GM18520 (cell line): ENCODE results near the gene PMEPA1.

Experiments used
- ATAC-seq: cut with Tn5 transposase; IDR thresholded peaks from one replicate; pipeline ENCODE4 v1.9.1; 2021; ENCODE audit not compliant: unreplicated experiment

Gene PMEPA1

DNA sequence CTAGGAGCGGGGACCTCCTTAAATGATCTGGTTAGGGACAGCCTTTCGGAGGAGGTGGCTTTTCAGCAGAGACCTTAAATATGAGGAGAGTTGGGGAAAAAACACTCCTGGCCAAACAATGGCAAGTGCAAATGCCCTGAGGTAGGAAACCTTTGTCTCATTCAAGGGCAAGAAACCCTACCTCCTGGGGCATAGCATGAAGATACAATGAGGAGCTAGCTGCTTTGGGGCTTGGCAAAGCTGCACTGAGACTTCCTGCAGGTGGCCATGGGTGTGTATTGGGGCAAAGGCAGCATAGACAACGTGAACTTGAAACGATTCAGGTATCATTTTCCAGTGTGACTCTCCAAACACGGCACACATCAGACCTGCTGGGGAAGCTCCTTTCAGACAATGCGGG lies 30.7 kb downstream of the PMEPA1 start:
- no peak for ATAC-seq

DNA sequence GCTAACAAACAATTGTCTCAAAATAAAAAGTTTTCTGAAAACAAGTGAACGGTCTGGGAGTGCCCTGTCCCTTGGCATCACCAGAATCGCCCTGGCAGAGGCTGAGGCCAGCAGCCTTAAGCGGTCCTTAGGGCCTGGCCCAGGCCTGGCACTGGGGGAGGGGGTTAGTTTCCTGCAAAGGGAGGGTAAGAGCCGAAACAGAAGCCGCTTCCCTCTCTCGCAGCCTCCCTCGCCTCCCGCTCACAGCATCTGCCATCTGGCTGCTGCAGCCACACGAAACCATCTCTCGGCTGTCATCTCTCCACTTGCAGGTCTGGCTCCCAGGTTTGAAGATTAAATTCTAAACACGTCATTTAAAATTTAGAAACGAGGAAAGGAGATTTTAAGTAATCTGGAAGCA lies 31.5 kb downstream of the PMEPA1 start:
- no peak for ATAC-seq

DNA sequence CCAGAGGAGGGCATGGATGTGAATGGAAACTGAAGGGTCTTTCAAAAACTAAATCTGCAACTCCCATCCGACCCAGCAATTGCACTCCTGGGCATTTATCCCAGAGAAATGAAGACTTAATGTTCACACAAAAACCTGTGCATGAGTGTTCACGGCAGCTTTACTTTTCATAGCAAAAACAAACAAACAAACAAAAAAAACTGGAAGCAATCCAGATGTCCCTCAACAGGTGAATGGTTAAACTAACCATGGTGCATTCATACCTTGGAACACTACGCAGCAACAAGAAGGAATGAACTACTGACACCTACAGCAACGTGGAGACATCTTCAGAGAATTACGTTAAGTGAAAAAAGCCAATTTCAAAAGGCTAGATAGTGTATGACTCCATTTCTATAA lies 32.2 kb downstream of the PMEPA1 start:
- no peak for ATAC-seq

DNA sequence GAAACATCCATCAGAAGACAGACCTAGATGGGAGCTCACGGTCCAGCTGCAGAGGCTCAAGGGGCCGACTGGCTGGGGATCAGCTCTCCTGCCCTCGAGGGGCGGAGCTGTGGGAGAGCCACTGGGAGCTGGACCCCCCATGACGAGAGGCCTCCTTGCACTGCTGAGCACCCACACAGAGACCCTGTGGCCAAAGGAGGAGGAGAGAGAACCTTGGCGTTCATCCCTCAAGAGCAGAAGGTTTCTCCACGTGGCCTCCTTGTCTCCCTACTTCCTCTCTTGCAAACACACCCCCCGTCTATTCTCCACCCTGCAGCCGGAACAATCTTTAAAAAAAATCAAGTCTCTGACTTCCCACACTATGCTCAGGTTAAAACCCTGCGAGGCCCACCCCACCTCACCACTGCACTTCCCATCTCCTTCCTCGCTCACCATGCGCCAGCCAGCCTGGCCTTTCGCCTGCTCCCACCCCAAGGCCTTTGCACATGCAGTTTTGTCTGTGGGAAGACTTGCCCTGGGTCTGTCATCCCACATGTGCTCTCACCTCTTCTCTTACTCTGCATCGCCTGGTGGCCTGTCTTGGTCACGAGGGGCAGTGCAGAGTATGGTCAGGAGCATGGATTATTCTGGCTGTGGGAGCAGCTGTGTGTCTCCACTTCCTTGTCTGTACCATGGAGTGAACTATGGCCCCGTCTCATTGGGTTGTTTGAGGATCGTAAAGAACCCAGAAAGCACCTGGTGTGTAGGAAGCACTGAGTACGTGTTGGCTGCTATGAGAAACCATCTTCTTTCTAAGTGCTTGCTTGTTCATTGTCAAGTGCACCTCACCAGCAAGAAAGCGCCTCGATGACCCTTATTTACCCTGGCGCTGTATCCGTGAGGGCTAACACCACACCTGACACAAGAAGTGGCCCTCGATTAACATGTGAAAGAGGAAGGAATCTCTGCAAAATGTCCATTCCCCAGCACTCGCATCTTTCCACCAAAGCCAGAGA lies 32.9 kb downstream of the PMEPA1 start:
- ATAC-seq, result no peak

DNA sequence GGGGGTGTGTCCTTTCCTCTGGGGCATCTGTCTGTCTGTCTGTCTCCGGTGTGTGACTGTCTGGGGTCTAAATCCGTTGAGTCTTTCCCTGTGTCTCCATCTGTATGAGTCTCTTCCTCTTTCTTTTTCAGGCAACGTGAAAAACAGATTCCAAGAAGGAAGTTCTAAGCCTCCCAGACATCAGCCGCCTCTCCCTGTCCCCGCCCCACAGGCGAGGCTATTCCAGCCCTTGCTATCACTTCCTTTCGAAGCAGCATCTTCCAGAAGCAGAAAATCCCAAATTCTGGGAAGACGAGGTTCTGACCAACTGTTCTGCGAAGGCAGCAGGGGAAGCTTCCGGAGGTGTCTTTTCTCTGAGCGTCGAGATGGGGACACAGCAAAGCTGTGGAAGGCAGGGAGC lies 34.0 kb downstream of the PMEPA1 start:
- no peak for ATAC-seq

DNA sequence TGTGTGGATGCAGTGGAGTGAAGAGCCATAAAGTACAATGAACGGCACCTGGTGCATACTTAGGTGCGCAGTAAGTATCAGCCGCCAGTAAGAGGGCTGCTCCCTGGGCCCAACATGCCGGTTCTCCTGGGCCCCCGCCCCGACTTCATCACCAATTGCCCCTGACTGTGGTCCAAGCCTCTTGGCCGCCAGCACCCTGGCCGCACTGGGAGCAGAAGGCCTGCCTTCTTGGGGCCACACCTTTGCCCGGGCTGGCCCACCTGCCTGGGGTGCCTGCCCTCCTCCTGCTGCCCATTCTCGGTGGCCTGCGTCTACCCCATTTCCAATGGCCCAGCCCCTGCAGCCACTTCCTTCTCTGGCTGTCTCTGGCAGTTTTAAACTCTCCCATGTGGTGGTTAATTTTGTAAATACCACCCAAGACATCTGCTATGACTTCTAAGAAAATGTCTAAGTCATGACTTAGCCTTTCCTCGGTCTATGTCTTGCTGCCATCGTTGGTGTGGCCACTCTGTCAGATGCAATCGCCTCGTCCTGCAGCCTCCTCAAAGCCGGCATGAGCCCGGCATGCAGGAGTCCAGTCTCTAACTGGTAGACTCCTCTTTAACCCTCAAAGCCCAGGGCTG lies 36.8 kb downstream of the PMEPA1 start:
- ATAC-seq, result no peak

DNA sequence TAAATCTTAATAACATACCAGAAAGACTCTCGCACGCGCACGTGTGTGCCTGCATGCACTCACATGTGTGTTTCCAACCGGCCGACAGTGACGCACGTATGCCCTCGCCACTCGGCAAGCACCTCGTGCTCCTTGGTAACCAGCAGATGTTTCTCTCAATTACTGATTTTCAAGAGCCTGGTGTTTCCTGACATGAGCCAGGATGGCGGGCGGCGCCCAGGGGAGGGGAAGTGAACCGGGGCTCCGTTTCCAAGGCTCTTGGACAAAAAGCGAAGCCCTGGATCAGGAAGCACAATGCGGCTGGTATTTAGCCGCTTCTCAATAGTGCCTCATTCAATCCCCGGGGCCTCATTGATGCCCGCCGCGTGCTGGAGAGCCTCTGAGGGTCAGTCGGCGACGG lies 37.7 kb downstream of the PMEPA1 start:
- ATAC-seq, result no peak

DNA sequence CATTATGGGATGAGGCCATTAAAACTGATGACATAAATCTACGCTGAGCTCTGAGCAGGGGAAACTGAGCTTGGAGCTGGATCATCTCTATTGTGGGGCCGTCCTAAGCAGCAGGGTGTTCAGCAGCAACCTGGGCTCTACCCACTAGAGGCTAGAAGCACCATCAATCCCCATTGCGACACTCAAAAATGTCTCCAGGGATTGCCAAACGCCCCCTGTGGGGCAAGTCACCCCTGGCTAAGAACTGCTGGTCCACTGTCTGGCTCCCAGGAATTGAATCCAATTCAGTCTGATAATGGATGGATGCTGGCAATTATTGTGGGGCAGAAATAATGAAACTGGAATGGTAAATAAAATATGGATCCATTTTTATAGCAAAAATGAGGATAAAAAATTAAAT lies 38.2 kb downstream of the PMEPA1 start:
- ATAC-seq, result no peak

DNA sequence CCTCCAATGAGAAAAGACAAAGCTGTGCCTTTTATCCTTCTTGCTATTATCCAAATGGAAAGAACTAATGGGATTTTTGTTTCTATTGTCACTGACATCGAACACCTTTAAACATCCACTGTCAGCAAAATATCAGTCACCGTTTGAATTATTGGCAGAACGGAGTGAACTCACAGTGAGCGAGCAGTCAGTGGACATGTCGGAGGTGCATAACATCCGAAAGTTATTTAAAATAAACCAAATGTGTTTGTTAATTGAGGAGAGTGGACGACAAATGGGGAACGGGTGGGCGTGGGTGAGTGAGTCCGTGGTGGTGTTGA lies 38.8 kb downstream of the PMEPA1 start:
- ATAC-seq, result no peak

DNA sequence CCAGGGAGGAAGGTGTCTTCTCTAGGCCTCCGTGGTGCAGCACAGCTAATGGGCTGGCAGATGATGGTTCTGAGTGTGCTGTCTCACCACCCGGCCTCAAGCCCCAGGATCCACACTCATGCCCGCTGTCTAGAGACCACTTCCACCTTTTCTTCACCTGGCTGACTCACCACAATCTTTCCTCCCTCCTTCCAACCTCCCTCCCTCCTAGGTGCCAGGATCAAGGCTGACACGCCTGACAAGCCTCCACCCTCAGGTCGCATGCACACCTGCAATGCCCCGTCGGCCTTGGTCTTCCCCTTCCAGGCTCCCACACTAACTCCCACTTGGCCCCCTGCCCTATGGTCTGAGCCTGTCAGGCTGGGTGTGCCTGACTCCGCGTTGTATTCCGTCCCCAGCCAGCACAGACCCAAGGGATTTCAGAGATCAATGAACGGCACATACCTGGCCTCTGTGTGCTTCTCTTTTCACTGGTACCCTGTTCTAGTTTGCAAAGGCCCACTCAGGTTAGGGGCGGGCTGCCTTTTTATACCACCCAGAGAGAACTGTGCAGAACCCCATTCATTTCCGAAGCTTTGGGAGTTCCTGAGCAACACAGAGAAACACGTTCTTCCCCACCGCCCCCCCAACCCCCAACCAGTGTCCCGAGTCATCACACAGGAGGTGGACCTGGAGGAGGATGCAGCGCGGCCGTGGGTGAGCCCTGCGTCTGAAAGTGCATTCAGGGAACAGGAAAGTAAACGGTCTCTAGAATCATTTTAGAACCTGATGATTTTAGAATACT lies 39.3 kb downstream of the PMEPA1 start:
- ATAC-seq, result no peak

DNA sequence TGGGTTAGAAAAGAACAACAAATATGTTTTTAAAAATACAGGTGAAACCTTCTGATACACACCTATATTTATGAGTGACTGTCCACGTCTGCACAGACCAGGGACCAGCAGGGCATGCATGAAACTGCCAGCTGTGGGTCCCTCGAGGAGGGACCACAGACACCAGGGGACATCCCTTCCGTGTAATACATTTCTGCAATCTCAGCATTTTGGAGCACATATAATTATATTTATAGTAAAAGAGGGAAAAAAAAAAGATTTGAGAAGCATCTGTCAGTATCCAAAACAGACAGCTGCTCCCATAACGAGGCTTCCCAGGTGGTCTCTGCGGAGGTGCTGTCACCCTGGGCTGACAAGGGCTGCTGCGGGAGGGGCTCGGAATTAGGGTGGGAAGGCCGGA lies 40.2 kb downstream of the PMEPA1 start:
- ATAC-seq, result no peak

DNA sequence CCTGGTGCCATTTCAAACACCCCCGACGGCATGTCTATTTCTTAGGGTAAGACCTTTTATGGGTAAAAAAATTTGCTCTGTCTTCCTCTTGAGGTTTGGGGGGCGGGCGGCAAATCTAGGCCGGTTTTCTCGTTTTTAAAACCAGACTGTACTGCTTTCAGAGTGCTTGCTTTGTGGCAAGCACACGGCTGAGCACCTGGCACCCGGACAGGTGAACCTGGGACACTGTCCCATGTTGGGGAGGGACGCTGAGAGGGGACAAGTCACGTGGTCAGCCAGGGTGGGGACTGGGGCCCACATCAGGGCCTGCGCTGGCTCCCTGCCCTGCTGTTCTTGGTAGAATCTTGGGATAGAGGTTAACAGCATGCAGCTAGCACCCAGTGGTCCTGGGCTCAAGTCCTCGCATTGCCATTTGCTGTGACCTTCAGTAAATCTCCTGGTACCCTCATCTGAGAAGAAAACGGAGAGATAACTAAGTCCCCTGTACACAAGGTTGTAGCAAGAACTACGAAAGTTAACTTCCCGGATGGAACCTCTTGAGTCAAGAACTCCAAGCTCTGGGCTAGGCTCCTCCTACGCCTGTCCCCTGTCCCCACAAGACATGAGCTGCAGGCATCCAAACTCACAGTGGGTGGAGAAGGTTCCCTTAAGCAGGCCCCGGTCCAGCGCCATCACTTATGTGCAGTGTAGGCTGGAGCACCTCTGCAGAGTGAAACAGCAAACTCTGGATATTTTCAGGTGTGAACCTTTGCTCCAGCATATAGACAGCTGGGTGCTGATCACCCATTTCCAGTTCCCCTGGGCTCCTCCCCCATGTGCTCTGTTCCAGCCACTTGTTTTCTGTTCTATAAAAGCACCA lies 41.7 kb downstream of the PMEPA1 start:
- no peak for ATAC-seq

DNA sequence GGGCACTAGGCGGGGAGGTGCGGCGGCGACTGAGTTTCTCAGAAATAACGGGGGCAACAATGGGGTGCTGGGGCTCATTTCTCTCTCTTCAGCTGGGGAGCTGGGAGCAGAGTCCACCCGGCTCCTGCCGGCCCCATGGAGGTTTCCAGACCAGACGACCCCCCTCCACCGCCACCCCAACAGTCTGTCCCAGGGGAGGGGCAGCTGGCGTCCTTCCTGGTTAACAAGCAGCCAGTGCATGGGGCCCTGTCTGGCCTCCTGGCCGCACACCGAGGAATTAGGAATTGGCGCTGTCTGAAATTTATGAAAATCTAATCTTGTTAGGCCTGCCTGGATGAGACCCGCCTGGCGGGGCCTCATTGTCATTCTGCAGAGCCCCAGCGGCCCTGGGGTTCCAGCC lies 42.4 kb downstream of the PMEPA1 start:
- ATAC-seq, result no peak

DNA sequence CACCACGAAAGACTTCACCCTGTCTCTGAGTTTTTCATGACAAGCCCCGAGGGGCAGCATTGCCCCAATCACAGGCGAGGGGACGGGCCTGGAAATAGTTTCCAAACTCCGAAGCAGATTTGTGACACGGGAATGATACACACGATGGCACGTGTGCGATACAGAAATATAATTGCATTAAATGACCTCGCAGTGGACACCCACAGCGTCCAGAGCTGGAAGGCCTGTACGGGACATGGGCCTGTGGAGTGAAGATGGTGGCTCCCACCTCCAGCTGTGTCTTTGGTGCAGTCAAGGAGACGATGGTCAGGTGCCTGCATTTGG lies 43.0 kb downstream of the PMEPA1 start:
- ATAC-seq, result no peak

DNA sequence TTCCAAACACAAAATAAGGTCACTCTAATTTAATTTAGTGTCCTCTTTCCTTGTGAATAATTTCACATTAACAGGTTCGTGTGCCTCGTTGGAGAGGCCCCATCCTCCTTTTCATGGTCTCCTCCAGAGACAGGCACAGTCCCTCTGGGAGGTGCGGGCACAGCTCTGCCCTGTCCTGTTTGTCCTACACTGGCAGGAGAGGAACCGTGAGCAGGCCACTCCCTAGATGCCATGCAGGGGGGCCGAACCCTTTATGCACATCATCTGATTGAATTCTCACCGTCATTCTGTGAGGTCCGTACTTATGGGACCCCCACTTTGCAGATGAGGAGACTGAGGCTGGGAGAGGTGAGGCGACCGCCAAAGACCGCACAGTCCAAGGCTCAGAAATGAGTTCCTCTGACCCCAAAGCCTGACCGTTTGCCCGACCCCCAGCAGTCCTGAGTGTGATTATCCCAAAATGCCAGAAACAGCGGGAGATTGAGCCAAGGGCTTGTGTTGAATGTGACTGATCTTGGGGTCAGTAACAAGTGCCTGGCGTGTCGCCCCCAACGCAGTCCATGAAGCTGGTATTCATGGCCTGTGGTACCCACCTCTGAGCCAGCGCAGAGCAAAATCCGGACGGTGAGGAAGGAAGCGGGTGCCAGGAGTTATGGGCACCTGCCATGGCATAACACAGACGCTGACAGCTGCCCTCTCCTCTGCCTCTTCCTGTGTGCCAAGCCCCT lies 43.5 kb downstream of the PMEPA1 start:
- ATAC-seq, result no peak

DNA sequence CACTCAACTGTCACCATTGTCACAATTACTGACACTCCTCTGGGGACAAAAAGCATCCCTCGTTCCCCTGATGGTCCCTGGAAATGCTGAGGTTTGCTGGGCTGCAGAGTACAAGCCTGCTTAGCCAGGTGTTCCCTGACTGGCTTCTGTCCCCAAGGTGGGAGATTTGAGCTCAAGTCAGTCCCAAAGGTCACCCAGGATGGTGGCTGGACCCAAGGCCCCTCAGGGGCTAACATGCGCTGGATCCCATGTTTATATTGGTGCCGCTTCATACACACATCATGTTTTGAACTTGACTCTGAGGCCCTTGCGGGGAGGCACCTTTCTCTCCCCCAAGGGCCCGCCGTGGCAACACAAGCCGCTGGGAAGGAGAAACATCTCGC lies 44.2 kb downstream of the PMEPA1 start:
- ATAC-seq, result no peak

DNA sequence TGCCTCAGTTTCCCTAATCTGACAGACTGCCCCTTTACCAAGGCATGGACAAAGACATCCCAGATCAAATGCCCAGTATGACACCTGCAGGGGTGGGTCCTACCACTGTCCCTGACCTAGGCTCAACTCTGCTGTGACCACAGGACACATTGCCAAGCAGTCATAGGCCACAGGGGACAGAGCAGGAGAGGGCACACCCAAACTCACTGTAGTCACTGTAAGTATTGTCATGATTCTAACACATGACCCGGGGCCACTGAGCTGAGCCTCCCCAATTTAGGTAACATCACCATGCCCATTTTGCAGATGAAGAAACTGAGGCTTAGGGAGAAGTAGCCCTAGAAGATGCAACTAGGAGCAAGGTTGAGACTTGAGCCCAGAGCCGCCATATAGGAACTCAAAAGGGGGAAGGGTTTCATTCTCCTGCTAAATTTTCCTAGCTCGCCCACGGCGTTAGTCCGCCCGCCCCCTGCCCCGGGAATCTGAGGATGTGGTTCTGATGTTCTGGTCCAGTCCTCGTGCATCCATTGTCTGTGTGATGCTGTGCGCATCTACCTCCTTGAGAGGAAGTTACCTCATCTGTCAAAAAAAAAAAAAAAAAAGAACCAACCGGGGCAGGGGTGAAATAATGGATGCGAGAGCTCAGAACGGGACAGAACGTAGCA lies 44.8 kb downstream of the PMEPA1 start:
- ATAC-seq, result no peak

DNA sequence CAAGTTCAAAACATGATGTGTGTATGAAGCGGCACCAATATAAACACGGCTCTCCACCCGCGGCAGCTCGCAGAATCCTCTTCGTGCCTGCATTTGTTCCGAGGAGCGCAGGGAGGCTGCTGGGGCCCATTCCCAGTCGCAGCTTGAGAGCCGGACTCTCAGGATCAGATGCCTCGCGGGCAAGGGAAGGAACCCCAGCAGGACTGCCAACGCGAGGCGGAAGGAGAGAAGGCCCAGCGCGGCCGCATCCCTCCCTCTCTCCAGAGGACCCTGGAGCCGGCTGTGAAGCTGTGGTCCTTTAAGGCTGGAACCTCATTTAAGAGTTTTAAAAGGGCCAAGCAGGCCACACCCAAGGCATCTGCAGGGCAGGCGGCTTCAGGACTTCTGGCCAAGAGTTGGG lies 45.3 kb downstream of the PMEPA1 start:
- ATAC-seq, result no peak

DNA sequence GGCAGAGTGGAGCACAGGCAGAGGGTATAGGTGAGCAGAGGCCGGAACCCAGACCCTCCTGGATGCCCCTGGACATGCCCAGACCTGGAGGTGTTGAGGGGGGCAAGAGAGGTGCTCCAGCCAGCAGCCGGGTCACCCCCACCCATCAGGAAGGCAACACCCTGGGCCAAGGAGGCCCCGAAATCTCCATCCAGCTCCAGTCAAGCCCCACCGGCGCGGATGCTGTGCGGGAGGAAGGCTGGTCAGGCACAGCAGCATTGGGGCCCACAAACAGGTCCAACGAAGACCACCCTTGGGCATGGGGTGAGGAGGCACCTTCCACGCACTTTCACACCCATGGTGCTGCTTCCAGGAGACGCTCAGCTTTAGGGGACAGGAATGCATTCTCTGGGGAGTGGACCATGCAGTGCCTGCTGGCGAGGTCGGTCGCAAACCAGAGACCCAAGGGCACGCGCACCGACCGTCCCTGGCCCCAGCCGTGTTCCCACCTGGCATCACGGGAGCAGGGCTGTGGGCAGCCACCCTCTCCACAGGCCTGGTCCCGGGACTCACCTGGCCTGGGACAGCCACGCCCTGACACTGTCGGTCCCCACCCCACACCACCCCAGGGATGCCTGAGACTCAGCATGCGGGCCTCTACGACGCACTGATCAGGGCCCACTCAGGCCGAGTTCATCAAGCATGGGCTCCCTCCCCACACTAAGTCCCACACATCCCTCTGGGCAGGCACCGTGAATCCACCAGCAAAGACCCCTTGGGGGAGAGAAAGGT lies 45.9 kb downstream of the PMEPA1 start:
- no peak for ATAC-seq
